NT2/D1 (cell line): Measurements from ENCODE around the gene LRRC26.
A peak's percentile ranks its signal among the peaks of the same experiment; 100 is the strongest.

Experiments used
- DNase-seq: peaks from one replicate; pipeline ENCODE4 v3.0.0-alpha.2; 2011; ENCODE audit warnings: low read depth, low spot score
- H3K27me3 ChIP-seq: 2 replicates; pipeline ENCODE4 v1.6.0; 2011; ENCODE audit warnings: mild to moderate bottlenecking; ENCODE audit not compliant: insufficient read length, insufficient read depth
- H3K36me3 ChIP-seq: 2 replicates; pipeline ENCODE4 v1.6.1; 2011; ENCODE audit warnings: mild to moderate bottlenecking, low read length, mixed read lengths; ENCODE audit not compliant: insufficient read depth, insufficient read length
- H3K4me1 ChIP-seq: 2 replicates; pipeline ENCODE4 v1.5.1; 2011; ENCODE audit not compliant: insufficient read depth, insufficient read length
- H3K4me3 ChIP-seq: 2 replicates; pipeline ENCODE4 v1.5.1; 2011; ENCODE audit warnings: low read depth; ENCODE audit not compliant: insufficient read length
- H3K9ac ChIP-seq: 2 replicates; pipeline ENCODE4 v1.6.0; 2011; ENCODE audit warnings: low read depth; ENCODE audit not compliant: insufficient read length
- H3K9me3 ChIP-seq: 2 replicates; pipeline ENCODE4 v1.5.1; 2011; ENCODE audit warnings: mild to moderate bottlenecking, low read length; ENCODE audit not compliant: insufficient read depth
- SUZ12 ChIP-seq: IDR thresholded peaks from 2 replicates; pipeline ENCODE4 v1.6.1; 2011; ENCODE audit not compliant: insufficient read length, insufficient read depth; ENCODE audit errors: extremely low read depth
- YY1 ChIP-seq: IDR thresholded peaks from 2 replicates; pipeline ENCODE4 v1.6.1; 2011; ENCODE audit not compliant: insufficient read length, insufficient read depth
- ZNF274 ChIP-seq: IDR thresholded peaks from 2 replicates; pipeline ENCODE4 v1.6.1; 2011; ENCODE audit warnings: mild to moderate bottlenecking, low read depth, low read length

The LRRC26 gene

DNA sequence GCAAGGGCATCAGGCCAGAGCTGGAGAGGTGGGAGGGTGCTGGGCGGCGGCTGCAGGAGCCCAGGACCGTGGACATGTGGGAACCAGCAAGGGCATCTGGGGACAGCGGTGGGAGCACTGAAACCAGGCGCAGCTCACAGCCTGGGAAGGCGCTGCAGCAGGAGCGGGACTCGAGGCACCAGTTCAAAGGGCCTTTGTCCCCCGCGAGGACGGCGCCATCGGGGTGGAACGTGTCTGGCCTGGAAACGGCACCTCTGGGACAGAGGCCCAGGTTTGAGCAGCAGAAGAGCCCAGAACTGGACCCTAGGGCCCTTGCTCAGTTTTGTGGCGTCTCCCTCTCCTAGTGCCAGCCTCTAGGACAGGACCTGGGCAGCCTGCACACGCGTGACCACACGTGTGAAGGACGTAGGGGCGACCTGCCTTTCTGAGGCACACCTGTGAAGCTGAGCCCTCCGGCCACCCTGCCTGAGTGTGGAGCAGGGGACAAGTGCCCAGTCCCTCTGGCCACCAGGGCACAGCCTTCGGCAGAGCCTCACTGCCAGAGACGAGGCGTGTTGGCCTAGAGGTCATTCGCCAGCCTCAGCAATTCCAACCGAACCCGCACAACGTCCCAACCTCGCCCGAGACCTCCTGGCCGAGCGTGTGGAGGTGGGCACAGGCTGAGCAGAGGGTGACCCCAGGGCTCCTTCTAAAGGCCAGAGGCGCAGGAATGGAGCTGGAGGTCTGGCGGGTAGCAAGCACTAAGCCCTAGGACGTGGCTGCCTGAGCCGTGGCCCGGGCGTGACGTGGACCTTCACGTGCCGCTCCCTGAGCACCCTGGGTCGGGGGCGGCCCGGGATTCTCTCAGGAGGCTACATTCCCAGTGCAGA lies 4.2 kb upstream of the LRRC26 start:
- H3K36me3 ChIP-seq = peaks cover 29% of the 10 kb centered on the region
- H3K4me3 ChIP-seq = no peak overlapping the region
- H3K9me3 ChIP-seq = no peaks in the 10 kb centered on the region
- TF ChIP-seq SUZ12 = no peak
- DNase-seq = no peak
- H3K9ac ChIP-seq = no peak overlapping the region
- peaks cover 29% of the 10 kb centered on the region for H3K27me3 ChIP-seq
- peaks cover 23% of the 10 kb centered on the region for H3K4me1 ChIP-seq

GRCh38 chr9:137172901-137173795 lies 3.3 kb upstream of the LRRC26 start:
- H3K27me3 ChIP-seq = peaks cover 38% of the 10 kb centered on the region
- no peak overlapping the region for H3K4me3 ChIP-seq
- peaks cover 21% of the 10 kb centered on the region for H3K36me3 ChIP-seq
- H3K9ac ChIP-seq = no peak overlapping the region
- H3K9me3 ChIP-seq = no peaks in the 10 kb centered on the region
- peaks cover 23% of the 10 kb centered on the region for H3K4me1 ChIP-seq
- no peak for DNase-seq
- TF ChIP-seq SUZ12 = no peak

- TF ChIP-seq ZNF274 (no peak), YY1 (no peak), SUZ12 (no peak)
- Histone ChIP-seq H3K27me3 (peaks cover 56% of the 10 kb centered on the region), H3K9ac (no peak overlapping the region), H3K4me1 (peaks cover 26% of the 10 kb centered on the region), H3K4me3 (no peak overlapping the region), H3K9me3 (no peaks in the 10 kb centered on the region), H3K36me3 (peaks cover 9% of the 10 kb centered on the region)
- no peak for DNase-seq
Observed at GRCh38 chr9:137171149-137171900, 1.5 kb upstream of the LRRC26 start.

GRCh38 chr9:137170486-137171148 lies 766 bp upstream of the LRRC26 start:
- H3K4me3 ChIP-seq = no peak overlapping the region
- TF ChIP-seq YY1 = no peak
- H3K36me3 ChIP-seq = peaks cover 9% of the 10 kb centered on the region
- H3K9ac ChIP-seq = peak overlapping the region; percentile 85
- DNase-seq = no peak
- H3K9me3 ChIP-seq = no peaks in the 10 kb centered on the region
- peaks cover 63% of the 10 kb centered on the region for H3K27me3 ChIP-seq
- peaks cover 28% of the 10 kb centered on the region for H3K4me1 ChIP-seq

DNA sequence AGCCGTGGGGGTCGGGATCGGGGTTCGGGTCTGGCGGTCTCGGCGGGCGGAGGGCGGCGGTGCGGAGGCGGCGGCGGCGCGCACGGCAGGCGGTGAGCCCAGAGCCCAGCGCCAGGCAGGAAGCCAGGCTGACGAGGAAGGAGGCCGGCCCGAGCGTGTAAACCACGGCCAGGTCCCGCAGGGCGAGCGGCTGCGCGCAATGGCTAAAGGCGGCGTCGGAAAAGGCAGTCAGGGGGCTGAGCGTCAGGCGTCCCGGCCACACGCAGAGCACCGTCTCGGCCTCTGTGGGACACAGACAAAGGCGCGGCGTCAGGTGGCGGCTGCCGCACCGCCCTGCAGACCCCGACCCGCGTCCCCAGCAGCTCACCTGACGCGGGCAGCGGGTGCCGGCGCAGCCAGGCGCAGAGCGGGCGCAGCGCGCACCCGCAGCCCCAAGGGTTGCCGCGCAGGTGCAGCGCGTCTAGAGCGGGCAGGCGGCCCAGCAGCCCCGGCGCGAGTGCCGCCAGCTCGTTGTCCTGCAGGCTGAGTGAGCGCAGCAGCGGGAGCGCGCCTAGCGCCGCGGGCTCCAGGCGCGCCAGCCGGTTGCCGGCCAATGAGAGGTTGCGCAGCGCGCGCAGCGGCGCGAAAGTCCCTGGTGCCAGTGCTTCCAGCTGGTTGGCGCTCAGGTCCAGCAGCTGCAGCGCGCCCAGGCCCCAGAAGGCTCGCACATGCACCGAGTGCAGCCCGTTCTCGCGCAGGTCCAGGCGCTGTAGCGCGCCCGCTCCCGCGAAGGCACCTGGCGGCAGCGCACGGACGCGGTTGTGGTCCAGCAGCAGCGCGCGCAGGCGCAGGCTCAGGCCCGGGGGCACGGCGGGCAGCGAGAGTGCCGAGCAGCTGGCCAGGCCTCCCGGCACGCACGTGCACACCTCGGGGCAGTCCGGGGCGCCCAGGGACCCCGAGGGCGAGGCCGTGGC lies 671 bp downstream of the LRRC26 start:
- Histone ChIP-seq H3K4me1 (peaks cover 29% of the 10 kb centered on the region), H3K9ac (peak overlapping the region; percentile 85), H3K27me3 (peaks cover 78% of the 10 kb centered on the region), H3K36me3 (peaks cover 3% of the 10 kb centered on the region), H3K4me3 (peak overlapping the region; percentile 60), H3K9me3 (no peaks in the 10 kb centered on the region)
- no peak for TF ChIP-seq ZNF274
- no peak for TF ChIP-seq YY1
- TF ChIP-seq SUZ12 = peak; percentile 45
- peak; percentile 54 for DNase-seq

- H3K9ac ChIP-seq = peak overlapping the region; percentile 85
- H3K4me3 ChIP-seq = peak overlapping the region; percentile 60
- no peak for TF ChIP-seq YY1
- no peak for TF ChIP-seq ZNF274
- no peak for TF ChIP-seq SUZ12
- DNase-seq = no peak
- no peaks in the 10 kb centered on the region for H3K36me3 ChIP-seq
- H3K27me3 ChIP-seq = peaks cover 84% of the 10 kb centered on the region
- peaks cover 31% of the 10 kb centered on the region for H3K4me1 ChIP-seq
- H3K9me3 ChIP-seq = no peaks in the 10 kb centered on the region
Observed at GRCh38 chr9:137168573-137168903, 1.3 kb downstream of the LRRC26 start.
